Gastroesophageal sphincter (tissue), 3 donors: ENCODE measurements around the gene NHS.

Source experiments
- CTCF ChIP-seq, 4 experiments: fragments of 200-600 bp in 2 of 4; fragments of 450-650 bp in 2 of 4; sonication (generic) in 1 of 4; IDR thresholded peaks; one replicate each; pipeline ENCODE4 v1.5.1; 2017 to 2019; ENCODE audit warnings: antibody characterized with exemption in 4 of 4, mild to moderate bottlenecking in 2 of 4, moderate library complexity in 2 of 4
- EP300 ChIP-seq: sonication (generic); formaldehyde crosslinking; IDR thresholded peaks from one replicate; pipeline ENCODE4 v1.6.1; 2017; ENCODE audit warnings: antibody characterized with exemption, mild to moderate bottlenecking
- POLR2AphosphoS5 ChIP-seq: sonication (generic); formaldehyde crosslinking; IDR thresholded peaks from one replicate; pipeline ENCODE4 v1.6.1; 2017; ENCODE audit warnings: antibody characterized with exemption

GRCh38 chrX:17631647-17632046, 256.6 kb downstream of the NHS start:
- TF ChIP-seq CTCF (IDR thresholded peaks at IDR 0.05): no peak
- no peak for TF ChIP-seq EP300
- no peak for TF ChIP-seq POLR2AphosphoS5
